Upper lobe of left lung (tissue), 4 donors: ENCODE data around the gene HOOK1.
A peak's percentile ranks its signal among the peaks of the same experiment; 100 is the strongest.

Experiments used
- POLR2A ChIP-seq, 4 donors: fragments of 450-650 bp; IDR thresholded peaks; one replicate each; pipeline ENCODE4 v1.5.1; 2016 to 2017; ENCODE audit warnings: antibody characterized with exemption in 4 of 4, mild to moderate bottlenecking in 2 of 4
- POLR2AphosphoS5 ChIP-seq, 2 donors: sonication (generic); formaldehyde crosslinking; IDR thresholded peaks; one replicate each; pipeline ENCODE4 v1.5.1; 2017; ENCODE audit warnings: antibody characterized with exemption in 2 of 2
- TF ChIP-seq, protein P1 (sequence below), 6 experiments: fragments of 450-650 bp in 4 of 6; fragments of 200-600 bp in 2 of 6; sonication (generic) in 2 of 6; IDR thresholded peaks; one replicate each; pipeline ENCODE4 v1.5.1; 2016 to 2019; ENCODE audit warnings: antibody characterized with exemption in 6 of 6

DNA sequence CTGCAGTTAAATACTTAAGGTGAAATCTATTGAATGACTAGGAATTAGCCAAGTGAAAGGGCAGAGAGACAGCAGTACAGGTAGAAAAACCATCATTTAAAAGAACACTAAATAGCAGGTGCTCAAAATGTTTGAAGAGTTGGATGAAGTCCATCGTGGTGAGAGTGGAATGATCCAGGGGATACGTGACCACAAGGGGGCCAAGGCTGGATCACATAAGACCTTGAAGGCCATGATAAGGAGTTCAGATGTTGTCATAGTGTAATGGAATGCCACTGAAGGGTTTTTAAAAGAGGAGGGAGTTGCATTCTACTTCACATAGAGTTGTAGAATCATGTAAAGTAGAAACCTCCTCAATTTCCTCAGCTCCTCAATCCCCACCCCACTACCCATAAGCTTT, 34.8 kb upstream of the HOOK1 start:
- TF ChIP-seq, protein P1, sequence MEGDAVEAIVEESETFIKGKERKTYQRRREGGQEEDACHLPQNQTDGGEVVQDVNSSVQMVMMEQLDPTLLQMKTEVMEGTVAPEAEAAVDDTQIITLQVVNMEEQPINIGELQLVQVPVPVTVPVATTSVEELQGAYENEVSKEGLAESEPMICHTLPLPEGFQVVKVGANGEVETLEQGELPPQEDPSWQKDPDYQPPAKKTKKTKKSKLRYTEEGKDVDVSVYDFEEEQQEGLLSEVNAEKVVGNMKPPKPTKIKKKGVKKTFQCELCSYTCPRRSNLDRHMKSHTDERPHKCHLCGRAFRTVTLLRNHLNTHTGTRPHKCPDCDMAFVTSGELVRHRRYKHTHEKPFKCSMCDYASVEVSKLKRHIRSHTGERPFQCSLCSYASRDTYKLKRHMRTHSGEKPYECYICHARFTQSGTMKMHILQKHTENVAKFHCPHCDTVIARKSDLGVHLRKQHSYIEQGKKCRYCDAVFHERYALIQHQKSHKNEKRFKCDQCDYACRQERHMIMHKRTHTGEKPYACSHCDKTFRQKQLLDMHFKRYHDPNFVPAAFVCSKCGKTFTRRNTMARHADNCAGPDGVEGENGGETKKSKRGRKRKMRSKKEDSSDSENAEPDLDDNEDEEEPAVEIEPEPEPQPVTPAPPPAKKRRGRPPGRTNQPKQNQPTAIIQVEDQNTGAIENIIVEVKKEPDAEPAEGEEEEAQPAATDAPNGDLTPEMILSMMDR (IDR thresholded peaks at IDR 0.05), result peak in 1 of 6 experiments; percentile 19
- TF ChIP-seq POLR2AphosphoS5 (IDR thresholded peaks at IDR 0.05), result no peak
- TF ChIP-seq POLR2A (IDR thresholded peaks at IDR 0.05), result no peak
